Measurements from ENCODE around the gene CD48.

The CD48 gene

GRCh38 chr1:160631983-160632625 lies 79.5 kb downstream of the CD48 start:
- DNase-seq (ENCODE audit: low read depth): no peak

- DNase-seq (ENCODE audit: low read depth): no peak
These were observed 80.8 kb downstream of the CD48 start for GRCh38 chr1:160630523-160631451.

GRCh38 chr1:160629286-160630210 lies 82.1 kb downstream of the CD48 start:
- DNase-seq (ENCODE audit: low read depth): no peak

GRCh38 chr1:160628799-160629263 lies 82.8 kb downstream of the CD48 start:
- no peak for DNase-seq (ENCODE audit: low read depth)
